Left renal pelvis (tissue), 4 donors: ENCODE measurements around the gene RBM42. TPM values are rescaled to one million over a fixed set of nuclear protein-coding genes. Genes with fewer than 3 reads are reported as not detected.
A peak's percentile ranks its signal among the peaks of the same experiment; 100 is the strongest.
"Not testable (repeated sequence)": the region's sequence is repeated elsewhere in the genome, so short reads cannot be mapped to it uniquely, and the experiment has no call there.

Experiments
- DNase-seq, 4 donors: peaks; one replicate each; pipeline ENCODE4 v3.0.0-alpha.2; 2013; ENCODE audit warnings: low read depth in 4 of 4, low spot score in 3 of 4
- polyA plus RNA-seq, 4 donors: library from polyadenylated mRNA; unstranded; fragments of 120-200 nt; gene quantifications; one replicate each; pipeline ENCODE4 v1.2.1, GENCODE V29; 2013; ENCODE audit not compliant: insufficient read length in 4 of 4

RBM42 gene
- 10 to 100 TPM; 49.1 to 81.9 (median 57.7) TPM for polyA plus RNA-seq

DNA sequence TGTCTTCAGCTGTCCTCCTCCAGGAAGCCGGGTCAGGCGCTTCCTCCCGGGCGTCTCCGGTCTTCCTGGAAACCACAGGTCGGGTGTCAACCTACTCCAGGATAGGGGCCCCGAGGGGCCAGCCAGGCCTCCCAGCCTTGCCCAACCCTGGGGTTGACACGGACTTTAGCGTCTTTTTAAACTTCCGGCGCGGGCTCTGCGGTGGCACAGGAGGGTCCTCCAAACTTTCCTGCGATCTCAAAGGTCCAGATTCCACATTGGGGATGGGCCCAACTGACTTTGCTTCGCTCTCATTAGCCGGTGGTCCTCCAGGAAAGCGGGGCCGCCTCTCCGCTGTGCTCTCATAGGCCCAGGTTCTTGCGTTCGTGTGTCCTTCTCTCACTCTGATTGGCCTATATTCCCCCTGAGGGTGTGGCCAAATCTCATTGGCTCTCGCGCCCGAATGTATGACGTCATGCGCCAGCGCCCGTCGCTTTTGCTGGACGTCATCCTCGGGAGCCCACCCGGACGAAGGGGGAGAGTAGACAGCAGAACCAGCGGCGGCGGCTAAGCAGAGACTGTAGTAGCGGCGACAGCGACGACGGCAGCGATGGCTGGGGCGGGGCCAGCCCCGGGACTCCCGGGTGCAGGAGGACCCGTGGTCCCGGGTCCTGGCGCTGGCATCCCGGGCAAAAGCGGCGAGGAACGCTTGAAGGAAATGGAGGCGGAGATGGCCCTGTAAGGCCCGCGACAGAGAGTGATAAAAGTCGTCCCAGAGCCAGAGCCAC, at the start of gene RBM42:
Gene RBM42, plus strand, starts transcription at position 472 of the 767 bp plus-strand sequence. Its CDS starts 118 bp downstream, at position 590.
- DNase-seq: peak; percentile 96 to 99 (median 97)

GRCh38 chr19:35582760-35583159, 46.1 kb upstream of the RBM42 start:
- no peak for DNase-seq

- no peak for DNase-seq
Observed at GRCh38 chr19:35585848-35586247, 43.0 kb upstream of the RBM42 start, which contains the start of gene PMIS2. PMIS2 (plus strand) TSS chr19:35586173; CDS start chr19:35586260, 87 bp downstream.

DNA sequence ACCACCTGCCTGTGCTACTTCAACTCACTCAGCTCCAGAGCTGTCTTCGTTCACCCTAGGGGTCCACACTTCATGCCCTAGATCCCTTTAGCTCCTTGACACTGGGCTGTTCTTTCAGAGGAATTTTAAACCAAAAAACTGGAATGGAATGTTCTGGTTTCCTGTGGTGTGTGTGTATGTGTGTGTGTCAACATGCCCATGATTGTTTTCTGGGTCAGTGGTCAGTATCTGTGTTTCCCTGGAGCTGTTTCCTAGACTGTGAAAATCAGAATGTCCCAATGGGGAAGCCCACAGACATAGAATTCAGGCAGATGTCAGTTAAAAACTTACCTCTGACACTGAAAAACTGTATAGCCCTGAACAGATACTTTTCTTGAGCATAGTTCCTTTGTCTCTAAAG, 41.5 kb upstream of the RBM42 start:
- no peak for DNase-seq

- DNase-seq: no peak
Observed at GRCh38 chr19:35590875-35591274, 38.0 kb upstream of the RBM42 start.

DNA sequence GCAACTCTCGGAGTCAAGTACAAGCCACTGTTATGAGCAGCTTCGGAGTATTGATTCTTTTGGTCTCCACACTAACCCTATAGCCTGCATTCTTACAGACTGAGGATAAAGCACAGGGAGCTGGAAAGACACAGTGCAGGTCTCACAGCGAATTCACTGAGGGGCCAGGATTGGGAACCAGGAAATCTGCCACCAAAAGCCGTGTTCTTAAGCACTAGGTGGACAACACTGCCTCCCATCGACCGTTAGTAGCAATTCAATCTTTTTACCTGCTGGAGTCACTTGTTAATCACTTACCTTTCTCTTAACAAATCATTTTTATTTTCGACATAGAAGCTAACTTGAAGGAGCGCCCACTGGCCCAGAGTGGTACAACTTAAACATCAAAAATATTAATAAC, 36.6 kb upstream of the RBM42 start:
- peak in 1 of 4 donors; percentile 24 for DNase-seq

DNA sequence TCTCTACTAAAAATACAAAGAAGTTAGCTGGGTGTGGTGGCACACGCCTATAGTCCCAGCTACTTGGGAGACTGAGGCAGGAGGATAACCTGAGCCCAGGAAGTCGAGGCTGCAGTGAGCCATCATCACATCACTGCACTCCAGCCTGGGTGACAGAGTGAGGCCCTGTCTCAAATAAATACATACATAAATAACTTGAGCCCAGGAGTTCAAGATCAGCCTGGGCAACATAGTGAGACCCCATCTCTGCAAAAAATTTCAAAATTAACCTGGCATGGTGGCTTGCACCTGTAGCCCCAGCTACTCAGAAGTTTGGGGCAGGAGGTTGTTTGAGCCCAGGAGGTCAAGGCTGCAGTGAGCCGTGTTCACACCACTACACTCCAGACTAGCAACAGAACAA, 33.8 kb upstream of the RBM42 start:
- not testable (repeated sequence) for DNase-seq

GRCh38 chr19:35595928-35596327, 32.9 kb upstream of the RBM42 start:
- no peak for DNase-seq

DNA sequence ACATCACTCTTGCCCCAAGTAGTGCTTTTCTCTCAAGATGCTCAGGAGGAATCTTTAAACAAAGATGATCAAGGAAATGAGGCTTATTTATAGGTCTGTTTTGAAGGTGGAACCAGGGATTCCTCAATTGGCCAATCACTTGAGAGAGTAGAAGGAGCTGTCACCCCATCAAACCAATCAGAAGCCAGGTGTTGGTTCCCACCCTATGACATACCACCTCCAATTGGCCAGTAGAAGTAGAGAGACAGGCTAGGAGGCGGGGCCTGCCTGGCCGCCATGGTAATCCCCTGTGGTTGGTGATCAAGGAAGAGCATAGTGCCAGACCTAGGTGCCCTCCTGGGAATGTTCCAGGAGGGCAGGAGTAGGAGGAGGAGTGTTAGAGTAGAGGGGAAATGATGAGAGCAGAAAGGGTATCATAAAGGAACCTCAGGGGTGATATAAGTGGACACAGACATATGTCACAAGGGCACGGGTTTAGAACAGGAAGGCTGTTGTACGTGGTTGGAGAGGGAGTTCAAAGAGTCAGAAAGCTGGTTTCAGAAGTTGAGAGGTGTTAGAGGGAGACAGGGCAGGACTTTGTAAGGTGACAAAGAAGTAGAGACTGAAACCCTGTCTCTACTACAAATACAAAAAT, 32.4 kb upstream of the RBM42 start:
- no peak for DNase-seq

DNA sequence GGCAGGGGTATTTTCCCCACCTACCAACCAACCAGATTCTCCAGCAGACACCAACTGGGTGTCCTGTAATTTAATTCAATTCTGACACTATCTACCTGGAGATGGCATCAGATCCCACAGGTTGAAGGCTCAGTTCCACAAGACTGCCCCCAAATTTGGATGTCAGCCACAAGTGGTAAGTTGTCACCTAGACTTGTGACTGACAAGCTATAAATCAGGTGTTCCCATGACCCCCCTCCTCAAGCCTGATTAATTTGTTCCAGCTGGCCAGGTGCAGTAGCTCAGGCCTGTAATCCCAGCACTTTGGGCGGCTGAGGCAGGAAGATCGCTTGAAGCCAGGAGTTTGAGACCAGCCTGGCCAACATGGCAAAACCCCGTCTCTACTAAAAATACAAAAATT, 26.9 kb upstream of the RBM42 start:
- no peak for DNase-seq

DNA sequence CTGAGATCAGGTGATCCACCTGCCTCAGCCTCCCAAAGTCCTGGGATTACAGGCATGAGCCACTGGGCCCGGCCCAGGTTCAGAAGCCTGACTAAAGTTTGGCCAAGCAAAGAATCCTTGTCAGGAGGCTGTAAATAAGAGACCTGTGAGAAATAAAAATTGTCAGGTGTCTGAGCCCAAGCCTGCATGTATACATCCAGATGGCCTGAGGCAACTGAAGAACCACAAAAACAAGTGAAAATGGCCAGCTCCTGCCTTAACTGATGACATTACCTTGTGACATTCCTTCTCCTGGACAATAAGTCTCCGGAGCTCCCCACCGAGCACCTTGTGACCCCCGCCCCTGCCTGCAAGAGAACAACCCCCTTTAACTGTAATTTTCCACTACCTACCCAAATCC, 24.4 kb upstream of the RBM42 start:
- DNase-seq: not testable (repeated sequence)

- not testable (repeated sequence) for DNase-seq
Observed at GRCh38 chr19:35607170-35607569, 21.7 kb upstream of the RBM42 start.

DNA sequence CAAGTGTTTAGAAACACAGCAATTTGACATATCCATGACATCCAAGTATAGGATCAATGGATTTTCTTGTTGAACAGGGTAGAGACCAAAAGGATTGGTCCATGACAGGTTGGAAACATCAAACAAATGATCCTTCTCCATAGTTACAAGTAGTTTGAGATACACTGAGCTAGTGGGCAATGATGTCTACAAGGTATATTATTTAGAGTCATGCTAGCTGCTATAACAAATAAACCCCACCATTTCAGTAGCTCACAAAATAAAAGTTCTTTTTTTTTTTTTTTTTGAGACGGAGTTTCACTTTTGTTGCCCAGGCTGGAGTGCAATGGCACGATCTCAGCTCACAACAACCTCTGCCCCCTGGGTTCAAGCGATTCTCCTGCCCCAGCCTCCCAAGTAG, 21.2 kb upstream of the RBM42 start:
- no peak for DNase-seq

- DNase-seq: no peak
Observed at GRCh38 chr19:35608251-35608650, 20.6 kb upstream of the RBM42 start.

GRCh38 chr19:35609851-35610353, 18.9 kb upstream of the RBM42 start:
- DNase-seq: no peak

- DNase-seq: no peak
Observed at GRCh38 chr19:35612224-35612558, 16.6 kb upstream of the RBM42 start.

DNA sequence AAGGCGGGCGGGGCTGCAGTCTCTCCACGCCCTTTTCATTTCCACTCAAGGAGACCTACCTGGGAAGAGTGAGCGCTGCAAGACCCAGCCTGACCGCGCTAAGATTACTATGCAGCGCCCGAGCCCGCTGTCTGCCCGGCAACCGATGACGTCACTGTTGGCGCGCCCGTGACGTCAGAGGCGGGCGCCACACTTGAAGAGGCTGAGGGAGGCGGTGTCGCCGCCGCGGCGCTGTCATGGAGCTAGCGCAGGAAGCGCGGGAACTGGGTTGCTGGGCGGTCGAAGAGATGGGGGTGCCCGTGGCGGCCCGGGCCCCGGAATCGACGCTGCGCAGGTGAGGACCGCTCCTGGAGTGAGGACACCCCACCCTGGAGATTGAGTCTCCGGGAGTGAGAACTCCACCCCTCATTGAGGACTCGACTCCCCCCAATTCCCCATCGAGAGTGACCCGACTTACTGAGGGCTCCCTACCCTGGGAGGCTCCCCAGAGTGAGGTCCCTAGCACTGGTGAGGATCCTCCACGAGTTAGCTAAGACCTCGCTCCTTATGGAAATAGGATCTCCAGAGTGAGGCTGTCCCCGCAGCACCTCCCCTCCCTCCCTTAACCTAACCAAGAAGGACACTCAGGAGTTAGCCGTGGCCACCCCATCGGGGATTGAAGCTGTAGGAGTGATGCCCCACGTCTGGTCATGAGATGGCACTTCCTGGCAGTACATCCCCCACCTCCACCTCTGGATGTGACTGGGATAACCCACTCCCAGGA, 16.1 kb upstream of the RBM42 start, which contains the start of gene HAUS5:
Gene HAUS5, plus strand, starts transcription at position 177 of the 763 bp plus-strand sequence. Its CDS starts 60 bp downstream, at position 237.
- peak; percentile 79 to 85 (median 84) for DNase-seq

DNA sequence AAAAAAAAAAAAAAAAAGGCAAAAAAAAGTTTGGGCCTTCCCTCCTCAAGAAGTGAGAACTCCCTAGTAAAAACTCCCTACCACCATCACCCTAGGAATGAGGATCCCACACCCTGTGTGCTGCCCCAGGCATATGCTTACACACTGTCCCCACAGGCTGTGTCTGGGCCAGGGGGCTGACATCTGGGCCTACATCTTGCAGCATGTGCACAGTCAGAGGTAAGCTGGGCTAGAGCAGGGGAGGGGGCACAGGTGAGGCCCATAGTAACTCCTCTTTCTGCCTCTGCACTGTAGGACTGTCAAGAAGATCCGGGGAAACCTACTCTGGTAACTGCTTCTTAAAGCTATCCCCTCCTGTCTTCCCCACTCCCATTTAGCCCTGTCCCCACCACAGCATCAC, 15.3 kb upstream of the RBM42 start:
- no peak for DNase-seq

GRCh38 chr19:35615036-35615435, 13.8 kb upstream of the RBM42 start:
- no peak for DNase-seq

GRCh38 chr19:35618857-35619256, 10.0 kb upstream of the RBM42 start:
- DNase-seq: no peak

- no peak for DNase-seq
Observed at GRCh38 chr19:35619290-35619923, 9.4 kb upstream of the RBM42 start.
